GM19351 (cell line): Measurements from ENCODE around the gene CEP44.
"Not testable (repeated sequence)": the region's sequence is repeated elsewhere in the genome, so short reads cannot be mapped to it uniquely, and the experiment has no call there.

Experiments
- ATAC-seq: cut with Tn5 transposase; IDR thresholded peaks from one replicate; pipeline ENCODE4 v1.9.1; 2021; ENCODE audit warnings: mild to moderate bottlenecking, moderate library complexity; ENCODE audit not compliant: unreplicated experiment

CEP44 gene

GRCh38 chr4:174277433-174277832 is 6.3 kb upstream of the CEP44 start:
- ATAC-seq, result no peak

GRCh38 chr4:174278467-174278866 is 5.2 kb upstream of the CEP44 start:
- ATAC-seq, result no peak

DNA sequence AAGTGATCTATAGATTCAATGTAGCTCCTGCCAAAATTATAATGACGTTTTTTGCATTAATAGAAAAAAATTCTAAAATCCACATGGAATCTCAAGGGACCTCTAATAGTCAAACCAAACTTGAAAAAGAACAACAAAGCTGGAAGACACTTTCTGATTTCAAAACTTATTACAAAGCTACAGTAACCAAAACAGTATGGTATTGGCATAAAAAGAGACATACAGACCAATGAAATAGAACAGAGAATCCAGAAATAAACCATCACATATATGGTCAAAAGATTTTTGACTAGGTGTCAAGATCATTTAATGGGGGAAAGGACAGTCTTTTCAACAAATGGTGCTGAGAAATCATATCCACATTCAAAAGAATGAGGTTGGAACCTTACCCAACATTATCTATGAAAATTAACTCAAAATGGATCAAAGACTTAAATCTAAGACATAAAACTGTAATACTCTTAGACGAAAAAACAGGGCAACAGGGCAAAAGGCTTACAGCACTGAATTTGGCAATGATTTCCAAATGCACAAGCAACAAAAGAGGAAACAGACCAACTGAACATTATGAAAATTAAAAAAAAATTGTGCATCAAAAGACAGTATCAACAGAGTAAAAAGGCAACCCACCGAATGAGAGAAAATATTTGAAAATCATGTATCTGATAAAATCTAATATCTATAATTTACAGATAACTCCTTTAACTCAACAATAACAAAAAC is 4.1 kb upstream of the CEP44 start:
- ATAC-seq, result no peak

DNA sequence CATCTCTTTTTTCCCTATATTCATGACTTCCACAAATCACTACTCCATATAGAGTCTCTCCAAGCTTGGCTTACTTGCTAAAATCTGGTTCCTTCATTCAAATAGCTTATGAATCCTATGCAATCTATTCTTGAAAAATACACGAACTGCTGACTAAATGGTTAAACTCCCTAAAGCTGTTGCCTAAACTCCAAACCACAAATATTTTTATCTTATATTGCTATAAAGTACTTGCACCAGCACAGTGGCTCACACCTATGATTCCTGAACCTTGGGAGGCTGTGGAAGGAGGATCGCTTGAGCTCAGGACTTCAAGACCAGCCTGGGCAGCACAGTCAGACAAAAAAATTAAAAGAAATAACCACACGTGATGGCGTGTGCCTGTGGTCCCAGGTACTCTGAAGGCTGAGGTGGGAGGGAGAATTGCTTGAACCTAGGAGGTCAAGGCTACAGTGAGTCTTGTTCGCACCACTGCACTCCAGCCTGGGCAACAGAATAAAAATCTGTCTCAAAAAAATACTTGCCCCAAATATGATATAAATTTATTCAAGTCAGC is 2.5 kb upstream of the CEP44 start:
- ATAC-seq, result no peak

- ATAC-seq, result no peak
These were observed 1.8 kb upstream of the CEP44 start for GRCh38 chr4:174281901-174282300.

- ATAC-seq, result peak; percentile 96
These were observed 740 bp upstream of the CEP44 start for GRCh38 chr4:174282836-174283506.

- ATAC-seq, result no peak
These were observed 776 bp downstream of the CEP44 start for GRCh38 chr4:174284487-174284886.

DNA sequence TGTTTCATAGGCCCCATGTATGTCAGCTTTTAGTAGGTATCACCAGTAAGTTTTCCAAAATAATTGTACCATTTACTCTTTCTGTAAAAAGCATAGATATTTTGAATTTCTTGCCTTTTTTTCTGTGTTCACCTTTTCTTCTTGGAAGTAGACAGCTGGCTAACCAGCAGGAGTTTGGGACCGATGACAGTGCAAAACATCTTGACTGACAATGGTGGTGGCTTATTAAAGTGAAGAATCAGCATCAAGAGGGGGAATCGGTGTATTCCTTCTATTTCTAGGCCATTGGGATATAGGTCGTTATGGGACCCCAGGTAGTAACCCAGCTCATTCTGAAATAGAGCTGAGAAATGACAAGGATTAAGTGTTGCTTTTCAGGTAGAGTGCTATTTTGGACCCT is 3.2 kb downstream of the CEP44 start:
- ATAC-seq, result no peak

DNA sequence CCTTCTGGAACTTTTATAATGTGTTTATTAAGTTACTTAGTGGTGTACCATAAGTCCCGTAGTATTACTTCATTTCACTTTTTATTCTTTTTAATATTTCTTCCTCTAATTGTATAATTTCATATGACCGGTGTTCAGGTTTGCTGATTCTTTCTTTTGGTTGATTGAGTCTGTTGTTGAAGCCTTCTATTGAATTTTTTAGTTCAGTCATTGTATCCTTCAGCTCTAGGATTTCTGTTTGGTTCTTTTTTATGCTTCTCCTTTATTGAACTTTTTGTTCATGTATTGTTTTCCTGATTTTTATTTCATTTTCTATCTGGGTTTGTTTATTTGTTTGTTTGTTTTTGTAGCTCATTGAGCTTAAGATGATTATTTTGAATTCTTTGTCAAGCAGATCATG is 8.8 kb downstream of the CEP44 start:
- ATAC-seq, result no peak

- not testable (repeated sequence) for ATAC-seq
These were observed 10.9 kb downstream of the CEP44 start for GRCh38 chr4:174294641-174295040.

- not testable (repeated sequence) for ATAC-seq
These were observed 11.4 kb downstream of the CEP44 start for GRCh38 chr4:174295142-174295541.

GRCh38 chr4:174303687-174304086 is 20.0 kb downstream of the CEP44 start:
- no peak for ATAC-seq

GRCh38 chr4:174304664-174305063 is 21.0 kb downstream of the CEP44 start:
- ATAC-seq, result no peak

- ATAC-seq, result no peak
These were observed 22.2 kb downstream of the CEP44 start for GRCh38 chr4:174305961-174306360.

DNA sequence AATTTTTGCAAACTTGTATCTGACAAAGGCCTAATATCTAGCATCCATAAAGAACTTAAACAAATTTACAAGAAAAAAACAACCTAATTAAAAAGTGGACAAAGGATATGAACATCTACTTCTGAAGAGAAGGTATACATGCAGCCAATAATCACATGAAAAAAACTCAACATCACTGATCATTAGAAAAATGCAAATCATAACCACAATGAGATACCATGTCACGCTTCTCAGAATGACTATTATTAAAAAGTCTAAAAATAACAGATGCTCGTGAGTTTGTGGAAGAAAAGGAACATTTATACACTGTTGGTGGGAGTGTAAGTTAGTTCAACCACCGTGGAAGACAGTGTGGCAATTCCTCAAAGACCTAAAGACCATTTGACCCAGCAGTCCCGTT is 24.0 kb downstream of the CEP44 start:
- ATAC-seq, result peak; percentile 82

GRCh38 chr4:174312993-174313392 is 29.3 kb downstream of the CEP44 start:
- ATAC-seq, result no peak

GRCh38 chr4:174314274-174314673 is 30.6 kb downstream of the CEP44 start:
- no peak for ATAC-seq

DNA sequence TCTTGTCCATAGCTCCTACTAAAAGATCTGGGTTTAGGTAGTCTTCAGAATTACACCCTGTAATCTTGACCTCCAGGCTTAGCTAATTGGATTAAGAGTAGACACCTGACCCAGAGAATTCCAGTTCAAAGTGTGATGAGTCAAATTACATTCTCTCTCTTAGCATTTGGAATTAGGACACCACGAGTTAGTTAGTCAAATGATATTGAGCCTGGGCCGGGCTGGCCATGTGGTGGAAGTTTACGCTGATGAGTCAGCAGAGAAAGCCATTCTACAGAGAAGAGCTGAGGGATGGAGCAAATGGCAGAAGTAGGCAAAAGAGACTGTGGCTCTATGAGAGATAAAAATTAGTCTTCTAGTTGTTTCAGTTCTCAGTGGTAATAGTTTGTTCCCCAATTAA is 31.1 kb downstream of the CEP44 start:
- ATAC-seq, result no peak

DNA sequence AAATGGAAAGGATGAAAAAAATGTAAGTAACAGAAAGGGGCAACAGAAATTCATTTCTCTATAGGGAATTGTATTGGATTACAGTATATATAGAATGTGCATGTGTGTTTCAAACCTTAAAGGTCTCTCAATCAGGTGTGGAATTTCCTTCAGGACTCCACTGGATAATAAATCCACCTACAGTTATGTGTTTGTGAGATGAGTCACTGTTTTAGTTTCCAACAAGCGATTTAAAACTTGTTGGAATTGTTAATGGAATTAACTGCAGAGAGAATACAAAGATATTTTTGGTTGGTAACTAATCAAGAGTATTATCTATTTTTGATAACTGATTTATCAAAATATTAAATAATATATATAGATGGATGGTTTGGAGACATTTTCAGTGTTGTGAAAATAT is 32.8 kb downstream of the CEP44 start:
- ATAC-seq, result no peak

GRCh38 chr4:174316954-174317353 is 33.2 kb downstream of the CEP44 start:
- no peak for ATAC-seq

DNA sequence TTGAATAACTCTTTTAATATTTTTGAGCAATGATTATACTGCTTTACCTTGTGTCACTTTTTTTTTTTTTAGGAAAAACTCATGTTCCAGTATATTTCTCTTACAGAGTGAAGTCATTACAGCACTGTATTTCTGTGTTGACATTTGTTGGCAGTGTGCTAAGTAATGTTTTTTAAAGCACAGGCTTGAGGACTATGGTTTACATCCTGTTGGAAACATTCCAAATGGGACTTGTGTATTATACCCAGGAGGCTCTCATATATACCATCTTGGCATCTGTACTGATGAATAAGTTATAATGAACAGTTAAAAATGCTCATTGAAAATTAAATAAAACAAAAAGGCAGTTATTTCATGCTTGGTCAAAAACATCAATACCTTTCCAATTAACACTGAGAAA is 33.8 kb downstream of the CEP44 start:
- no peak for ATAC-seq
